ENCODE measurements around the gene THADA.

GRCh38 chr2:43637030-43637803 is 41.4 kb upstream of the THADA start, which contains the start of gene PLEKHH2:
- TF ChIP-seq POLR2A (IDR thresholded peaks at IDR 0.05) (peak; percentile 95), CTCF (IDR thresholded peaks at IDR 0.05) (no peak)
